Measurements from ENCODE around the gene RETREG1.
A peak's percentile ranks its signal among the peaks of the same experiment; 100 is the strongest.
"Not testable (repeated sequence)": the region's sequence is repeated elsewhere in the genome, so short reads cannot be mapped to it uniquely, and the experiment has no call there.

RETREG1 gene

GRCh38 chr5:16483361-16483760 lies 133.4 kb downstream of the RETREG1 start:
- DNase-seq: no peak

- peak; percentile 62 for DNase-seq
These were observed 133.9 kb downstream of the RETREG1 start for GRCh38 chr5:16482891-16483290.

GRCh38 chr5:16480821-16481538 lies 135.8 kb downstream of the RETREG1 start:
- no peak for DNase-seq

GRCh38 chr5:16480144-16480543 lies 136.7 kb downstream of the RETREG1 start:
- no peak for DNase-seq

- DNase-seq: no peak
These were observed 139.3 kb downstream of the RETREG1 start for GRCh38 chr5:16477541-16477940.

GRCh38 chr5:16476417-16476816 lies 140.4 kb downstream of the RETREG1 start:
- not testable (repeated sequence) for DNase-seq

GRCh38 chr5:16471387-16471786 lies 145.4 kb downstream of the RETREG1 start:
- no peak for DNase-seq

GRCh38 chr5:16467363-16468219 lies 149.2 kb downstream of the RETREG1 start:
- peak; percentile 7 for DNase-seq

GRCh38 chr5:16465544-16466432 lies 151.0 kb downstream of the RETREG1 start, which contains the start of gene ZNF622:
Gene ZNF622 (minus strand): TSS chr5:16465800. CDS start chr5:16465665, 135 bp downstream.
- DNase-seq: peak; percentile 93

- DNase-seq: peak; percentile 41
These were observed 151.9 kb downstream of the RETREG1 start for GRCh38 chr5:16464664-16465543.

GRCh38 chr5:16464231-16464630 lies 152.6 kb downstream of the RETREG1 start:
- no peak for DNase-seq

GRCh38 chr5:16461782-16462181 lies 155.0 kb downstream of the RETREG1 start:
- no peak for DNase-seq

GRCh38 chr5:16461026-16461425 lies 155.8 kb downstream of the RETREG1 start:
- no peak for DNase-seq

GRCh38 chr5:16459451-16459850 lies 157.3 kb downstream of the RETREG1 start:
- DNase-seq: no peak

- DNase-seq: no peak
These were observed 158.9 kb downstream of the RETREG1 start for GRCh38 chr5:16457853-16458252.

GRCh38 chr5:16457451-16457850 lies 159.3 kb downstream of the RETREG1 start:
- DNase-seq: no peak

GRCh38 chr5:16456103-16456832 lies 160.5 kb downstream of the RETREG1 start:
- peak; percentile 84 for DNase-seq

- DNase-seq: no peak
These were observed 161.1 kb downstream of the RETREG1 start for GRCh38 chr5:16455668-16456067.

GRCh38 chr5:16454686-16455085 lies 162.1 kb downstream of the RETREG1 start:
- DNase-seq: no peak

- no peak for DNase-seq
These were observed 163.2 kb downstream of the RETREG1 start for GRCh38 chr5:16453609-16454008.

GRCh38 chr5:16450163-16450562 lies 166.6 kb downstream of the RETREG1 start:
- DNase-seq: no peak

All from OCI-M1 (cell line).